Keratinocyte (primary cell): Measurements from ENCODE around the gene OLFM2.

ENCODE experiments used
- EZH2 ChIP-seq: IDR thresholded peaks from one replicate; pipeline ENCODE4 v1.6.1; 2012; ENCODE audit warnings: inconsistent platforms, mild to moderate bottlenecking, low read length, moderate library complexity
- TF ChIP-seq, protein P1 (sequence below), 3 experiments: IDR thresholded peaks in 1 of 3; conservative IDR thresholded peaks in 1 of 3; optimal IDR thresholded peaks in 1 of 3; 2 replicates in 2 of 3; 3 replicates in 1 of 3; pipeline versions ENCODE3 to v1.5.1; 2011; ENCODE audit warnings: low read length in 3 of 3, mild to moderate bottlenecking in 3 of 3, moderate library complexity in 2 of 3, control low read depth in 1 of 3, inconsistent platforms in 1 of 3; ENCODE audit not compliant: insufficient read depth in 2 of 3; ENCODE audit errors: extremely low read depth in 1 of 3

- TF ChIP-seq EZH2 = no peak
- TF ChIP-seq, protein P1, sequence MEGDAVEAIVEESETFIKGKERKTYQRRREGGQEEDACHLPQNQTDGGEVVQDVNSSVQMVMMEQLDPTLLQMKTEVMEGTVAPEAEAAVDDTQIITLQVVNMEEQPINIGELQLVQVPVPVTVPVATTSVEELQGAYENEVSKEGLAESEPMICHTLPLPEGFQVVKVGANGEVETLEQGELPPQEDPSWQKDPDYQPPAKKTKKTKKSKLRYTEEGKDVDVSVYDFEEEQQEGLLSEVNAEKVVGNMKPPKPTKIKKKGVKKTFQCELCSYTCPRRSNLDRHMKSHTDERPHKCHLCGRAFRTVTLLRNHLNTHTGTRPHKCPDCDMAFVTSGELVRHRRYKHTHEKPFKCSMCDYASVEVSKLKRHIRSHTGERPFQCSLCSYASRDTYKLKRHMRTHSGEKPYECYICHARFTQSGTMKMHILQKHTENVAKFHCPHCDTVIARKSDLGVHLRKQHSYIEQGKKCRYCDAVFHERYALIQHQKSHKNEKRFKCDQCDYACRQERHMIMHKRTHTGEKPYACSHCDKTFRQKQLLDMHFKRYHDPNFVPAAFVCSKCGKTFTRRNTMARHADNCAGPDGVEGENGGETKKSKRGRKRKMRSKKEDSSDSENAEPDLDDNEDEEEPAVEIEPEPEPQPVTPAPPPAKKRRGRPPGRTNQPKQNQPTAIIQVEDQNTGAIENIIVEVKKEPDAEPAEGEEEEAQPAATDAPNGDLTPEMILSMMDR (optimal IDR thresholded peaks at IDR 0.05 in 1 of 3, IDR thresholded peaks at IDR 0.05 in 1 of 3, conservative IDR thresholded peaks at IDR 0.05 in 1 of 3; ENCODE audit: extremely low read depth in 1 of 3, insufficient read depth in 2 of 3, low read length in 3 of 3) = no peak
Measured at GRCh38 chr19:9956956-9957355, 20.6 kb upstream of the OLFM2 start.
